SK-N-SH treated with all-trans-retinoic acid at 6 μM for 48 hours (cell line): ENCODE measurements around the gene EHBP1.

ENCODE experiments used
- ATAC-seq: fragments of 200-7000 bp; cut with Tn5 transposase; 3 replicates; pipeline ENCODE4 v1.9.1; 2020; ENCODE audit warnings: mild to moderate bottlenecking, moderate library complexity
- BACH2 ChIP-seq: fragments of 250-450 bp; sonication (Bioruptor Pico); IDR thresholded peaks from 2 replicates; pipeline ENCODE4 v1.9.0; 2021; ENCODE audit warnings: mild to moderate bottlenecking, borderline replicate concordance
- ESRRG ChIP-seq: fragments of 250-450 bp; sonication (Bioruptor Pico); IDR thresholded peaks from 2 replicates; pipeline ENCODE4 v1.6.1; 2021; ENCODE audit warnings: mild to moderate bottlenecking
- GLIS3 ChIP-seq: fragments of 250-450 bp; sonication (Bioruptor Pico); IDR thresholded peaks from 2 replicates; pipeline ENCODE4 v1.5.0; 2020; ENCODE audit warnings: mild to moderate bottlenecking, moderate library complexity
- OSR1 ChIP-seq: fragments of 250-450 bp; sonication (Bioruptor Pico); IDR thresholded peaks from 2 replicates; pipeline ENCODE4 v1.8.0; 2022; ENCODE audit warnings: moderate library complexity, mild to moderate bottlenecking, inconsistent platforms
- PPARA ChIP-seq: fragments of 250-450 bp; sonication (Bioruptor Pico); IDR thresholded peaks from 2 replicates; pipeline ENCODE4 v1.5.0; 2020; ENCODE audit warnings: mild to moderate bottlenecking, borderline replicate concordance
- RARB ChIP-seq: fragments of 250-450 bp; sonication (Bioruptor Pico); IDR thresholded peaks from 2 replicates; pipeline ENCODE4 v1.8.0; 2021; ENCODE audit warnings: mild to moderate bottlenecking, moderate library complexity
- SNAI2 ChIP-seq: fragments of 250-450 bp; sonication (Bioruptor Pico); IDR thresholded peaks from 2 replicates; pipeline ENCODE4 v1.5.0; 2020; ENCODE audit warnings: mild to moderate bottlenecking, moderate library complexity
- TCF4 ChIP-seq: fragments of 250-450 bp; sonication (Bioruptor Pico); IDR thresholded peaks from 2 replicates; pipeline ENCODE4 v1.8.0; 2021; ENCODE audit warnings: mild to moderate bottlenecking, moderate library complexity, borderline replicate concordance
- TOX ChIP-seq: fragments of 250-450 bp; sonication (Bioruptor Pico); IDR thresholded peaks from 2 replicates; pipeline ENCODE4 v1.8.0; 2021; ENCODE audit warnings: mild to moderate bottlenecking, moderate library complexity, borderline replicate concordance
- ZC3H10 ChIP-seq: fragments of 250-450 bp; sonication (Bioruptor Pico); IDR thresholded peaks from 2 replicates; pipeline ENCODE4 v1.5.1; 2021; ENCODE audit warnings: mild to moderate bottlenecking, moderate library complexity
- ZFP3 ChIP-seq: fragments of 250-450 bp; sonication (Bioruptor Pico); IDR thresholded peaks from 2 replicates; pipeline ENCODE4 v1.5.0; 2020; ENCODE audit warnings: mild to moderate bottlenecking, moderate library complexity
- ZFP30 ChIP-seq: fragments of 450-650 bp; formaldehyde crosslinking; IDR thresholded peaks from 2 replicates; pipeline ENCODE4 v1.5.0; 2022; ENCODE audit warnings: mild to moderate bottlenecking, moderate library complexity
- ZNF70 ChIP-seq: fragments of 450-650 bp; formaldehyde crosslinking; IDR thresholded peaks from 2 replicates; pipeline ENCODE4 v1.5.0; 2020; ENCODE audit warnings: mild to moderate bottlenecking, moderate library complexity
- ZNF8 ChIP-seq: fragments of 450-650 bp; formaldehyde crosslinking; IDR thresholded peaks from 2 replicates; pipeline ENCODE4 v1.5.0; 2020; ENCODE audit warnings: mild to moderate bottlenecking, moderate library complexity
- TF ChIP-seq, protein P1 (sequence below): fragments of 250-450 bp; sonication (Bioruptor Pico); IDR thresholded peaks from 2 replicates; pipeline ENCODE4 v1.8.0; 2021; ENCODE audit warnings: low read depth, mild to moderate bottlenecking, moderate library complexity, borderline replicate concordance
- TF ChIP-seq, protein P2 (sequence below): fragments of 250-450 bp; sonication (Bioruptor Pico); IDR thresholded peaks from 2 replicates; pipeline ENCODE4 v1.5.0; 2020; ENCODE audit warnings: mild to moderate bottlenecking, moderate library complexity
- TF ChIP-seq, protein P3 (sequence below): fragments of 250-450 bp; sonication (Bioruptor Pico); IDR thresholded peaks from 2 replicates; pipeline ENCODE4 v1.5.1; 2021; ENCODE audit warnings: mild to moderate bottlenecking, moderate library complexity
- TF ChIP-seq, protein P4 (sequence below): fragments of 250-450 bp; sonication (Bioruptor Pico); IDR thresholded peaks from 2 replicates; pipeline ENCODE4 v1.8.0; 2020; ENCODE audit warnings: mild to moderate bottlenecking, moderate library complexity, borderline replicate concordance
- TF ChIP-seq, protein P5 (sequence below): fragments of 250-450 bp; sonication (Bioruptor Pico); IDR thresholded peaks from 2 replicates; pipeline ENCODE4 v1.5.1; 2020; ENCODE audit warnings: low read depth, mild to moderate bottlenecking, moderate library complexity

The EHBP1 gene

DNA sequence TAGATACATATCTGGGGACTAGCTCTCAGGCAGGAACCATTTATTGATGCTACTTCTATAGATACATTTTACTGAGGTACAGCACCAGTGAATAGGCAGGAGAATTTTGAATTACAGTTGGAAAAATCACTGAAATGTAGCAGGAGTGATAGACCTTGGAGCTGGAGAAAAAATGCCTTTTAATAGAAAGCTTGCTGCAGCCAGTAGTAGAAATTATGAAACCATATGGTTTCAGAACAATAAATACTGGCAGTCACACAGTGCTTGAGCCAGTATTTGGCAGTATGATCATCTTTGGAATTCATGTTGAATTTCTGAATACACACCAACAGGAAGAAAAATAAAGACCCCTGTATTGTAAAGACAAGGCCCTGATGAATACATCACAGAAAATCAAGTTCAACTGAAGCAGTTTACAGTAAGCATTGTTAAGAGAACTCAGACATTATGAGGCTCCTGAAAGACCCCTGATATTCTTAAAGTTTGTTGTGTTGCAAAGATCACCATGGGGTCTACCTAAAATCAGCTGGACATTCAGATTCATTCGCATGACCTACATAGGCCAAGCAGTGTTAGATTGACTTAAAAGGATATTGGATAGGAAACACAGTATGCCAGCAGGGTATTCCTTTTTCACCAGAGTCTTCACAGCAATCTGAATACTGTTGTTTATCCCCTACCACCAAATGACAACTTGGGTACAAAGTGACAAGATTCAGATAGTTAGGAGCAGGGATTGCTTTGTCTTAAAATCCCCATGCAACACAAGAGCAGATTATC, 139.0 kb downstream of the EHBP1 start:
- ATAC-seq, result no peak
- TF ChIP-seq OSR1 (no peak), ZC3H10 (CRISPR knock-in tag) (no peak), BACH2 (no peak), TOX (CRISPR knock-in tag) (no peak), ZFP30 (CRISPR knock-in tag) (no peak), ZNF8 (CRISPR knock-in tag) (no peak), ESRRG (CRISPR knock-in tag) (no peak), ZNF70 (CRISPR knock-in tag) (no peak), GLIS3 (no peak), PPARA (no peak), ZFP3 (CRISPR knock-in tag) (no peak), SNAI2 (CRISPR knock-in tag) (no peak)
- TF ChIP-seq, protein P1, sequence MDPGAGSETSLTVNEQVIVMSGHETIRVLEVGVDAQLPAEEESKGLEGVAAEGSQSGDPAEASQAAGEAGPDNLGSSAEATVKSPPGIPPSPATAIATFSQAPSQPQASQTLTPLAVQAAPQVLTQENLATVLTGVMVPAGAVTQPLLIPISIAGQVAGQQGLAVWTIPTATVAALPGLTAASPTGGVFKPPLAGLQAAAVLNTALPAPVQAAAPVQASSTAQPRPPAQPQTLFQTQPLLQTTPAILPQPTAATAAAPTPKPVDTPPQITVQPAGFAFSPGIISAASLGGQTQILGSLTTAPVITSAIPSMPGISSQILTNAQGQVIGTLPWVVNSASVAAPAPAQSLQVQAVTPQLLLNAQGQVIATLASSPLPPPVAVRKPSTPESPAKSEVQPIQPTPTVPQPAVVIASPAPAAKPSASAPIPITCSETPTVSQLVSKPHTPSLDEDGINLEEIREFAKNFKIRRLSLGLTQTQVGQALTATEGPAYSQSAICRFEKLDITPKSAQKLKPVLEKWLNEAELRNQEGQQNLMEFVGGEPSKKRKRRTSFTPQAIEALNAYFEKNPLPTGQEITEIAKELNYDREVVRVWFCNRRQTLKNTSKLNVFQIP (CRISPR knock-in tag), result no peak
- TF ChIP-seq, protein P2, sequence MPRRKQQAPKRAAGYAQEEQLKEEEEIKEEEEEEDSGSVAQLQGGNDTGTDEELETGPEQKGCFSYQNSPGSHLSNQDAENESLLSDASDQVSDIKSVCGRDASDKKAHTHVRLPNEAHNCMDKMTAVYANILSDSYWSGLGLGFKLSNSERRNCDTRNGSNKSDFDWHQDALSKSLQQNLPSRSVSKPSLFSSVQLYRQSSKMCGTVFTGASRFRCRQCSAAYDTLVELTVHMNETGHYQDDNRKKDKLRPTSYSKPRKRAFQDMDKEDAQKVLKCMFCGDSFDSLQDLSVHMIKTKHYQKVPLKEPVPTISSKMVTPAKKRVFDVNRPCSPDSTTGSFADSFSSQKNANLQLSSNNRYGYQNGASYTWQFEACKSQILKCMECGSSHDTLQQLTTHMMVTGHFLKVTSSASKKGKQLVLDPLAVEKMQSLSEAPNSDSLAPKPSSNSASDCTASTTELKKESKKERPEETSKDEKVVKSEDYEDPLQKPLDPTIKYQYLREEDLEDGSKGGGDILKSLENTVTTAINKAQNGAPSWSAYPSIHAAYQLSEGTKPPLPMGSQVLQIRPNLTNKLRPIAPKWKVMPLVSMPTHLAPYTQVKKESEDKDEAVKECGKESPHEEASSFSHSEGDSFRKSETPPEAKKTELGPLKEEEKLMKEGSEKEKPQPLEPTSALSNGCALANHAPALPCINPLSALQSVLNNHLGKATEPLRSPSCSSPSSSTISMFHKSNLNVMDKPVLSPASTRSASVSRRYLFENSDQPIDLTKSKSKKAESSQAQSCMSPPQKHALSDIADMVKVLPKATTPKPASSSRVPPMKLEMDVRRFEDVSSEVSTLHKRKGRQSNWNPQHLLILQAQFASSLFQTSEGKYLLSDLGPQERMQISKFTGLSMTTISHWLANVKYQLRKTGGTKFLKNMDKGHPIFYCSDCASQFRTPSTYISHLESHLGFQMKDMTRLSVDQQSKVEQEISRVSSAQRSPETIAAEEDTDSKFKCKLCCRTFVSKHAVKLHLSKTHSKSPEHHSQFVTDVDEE (CRISPR knock-in tag), result no peak
- TF ChIP-seq, protein P3, sequence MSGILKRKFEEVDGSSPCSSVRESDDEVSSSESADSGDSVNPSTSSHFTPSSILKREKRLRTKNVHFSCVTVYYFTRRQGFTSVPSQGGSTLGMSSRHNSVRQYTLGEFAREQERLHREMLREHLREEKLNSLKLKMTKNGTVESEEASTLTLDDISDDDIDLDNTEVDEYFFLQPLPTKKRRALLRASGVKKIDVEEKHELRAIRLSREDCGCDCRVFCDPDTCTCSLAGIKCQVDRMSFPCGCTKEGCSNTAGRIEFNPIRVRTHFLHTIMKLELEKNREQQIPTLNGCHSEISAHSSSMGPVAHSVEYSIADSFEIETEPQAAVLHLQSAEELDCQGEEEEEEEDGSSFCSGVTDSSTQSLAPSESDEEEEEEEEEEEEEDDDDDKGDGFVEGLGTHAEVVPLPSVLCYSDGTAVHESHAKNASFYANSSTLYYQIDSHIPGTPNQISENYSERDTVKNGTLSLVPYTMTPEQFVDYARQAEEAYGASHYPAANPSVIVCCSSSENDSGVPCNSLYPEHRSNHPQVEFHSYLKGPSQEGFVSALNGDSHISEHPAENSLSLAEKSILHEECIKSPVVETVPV (CRISPR knock-in tag), result no peak

DNA sequence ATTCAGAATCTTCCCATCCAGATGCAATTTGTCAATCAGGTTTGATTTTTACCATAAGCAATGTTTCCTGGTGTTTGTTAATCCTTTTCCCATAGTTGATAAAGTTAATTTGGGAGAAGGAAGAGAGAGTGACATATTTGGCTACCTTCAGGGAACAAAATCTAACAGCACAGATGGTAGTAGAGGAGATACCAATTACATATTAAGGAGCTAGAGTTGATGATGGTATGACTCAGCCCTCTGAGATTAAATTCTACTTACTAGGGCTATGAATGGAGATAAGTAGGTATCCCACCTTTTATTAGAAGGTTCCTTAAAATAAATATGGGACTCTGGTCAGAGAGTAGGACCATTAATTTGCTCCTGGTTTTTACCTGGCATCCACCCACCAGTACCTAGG, 139.7 kb downstream of the EHBP1 start:
- TF ChIP-seq, protein P2 (CRISPR knock-in tag), result no peak
- TF ChIP-seq ZNF8 (CRISPR knock-in tag) (no peak), ZC3H10 (CRISPR knock-in tag) (no peak), PPARA (no peak), ZFP30 (CRISPR knock-in tag) (no peak), ESRRG (CRISPR knock-in tag) (no peak), TOX (CRISPR knock-in tag) (no peak), ZNF70 (CRISPR knock-in tag) (no peak), TCF4 (no peak), GLIS3 (no peak), RARB (CRISPR knock-in tag) (no peak)
- TF ChIP-seq, protein P4, sequence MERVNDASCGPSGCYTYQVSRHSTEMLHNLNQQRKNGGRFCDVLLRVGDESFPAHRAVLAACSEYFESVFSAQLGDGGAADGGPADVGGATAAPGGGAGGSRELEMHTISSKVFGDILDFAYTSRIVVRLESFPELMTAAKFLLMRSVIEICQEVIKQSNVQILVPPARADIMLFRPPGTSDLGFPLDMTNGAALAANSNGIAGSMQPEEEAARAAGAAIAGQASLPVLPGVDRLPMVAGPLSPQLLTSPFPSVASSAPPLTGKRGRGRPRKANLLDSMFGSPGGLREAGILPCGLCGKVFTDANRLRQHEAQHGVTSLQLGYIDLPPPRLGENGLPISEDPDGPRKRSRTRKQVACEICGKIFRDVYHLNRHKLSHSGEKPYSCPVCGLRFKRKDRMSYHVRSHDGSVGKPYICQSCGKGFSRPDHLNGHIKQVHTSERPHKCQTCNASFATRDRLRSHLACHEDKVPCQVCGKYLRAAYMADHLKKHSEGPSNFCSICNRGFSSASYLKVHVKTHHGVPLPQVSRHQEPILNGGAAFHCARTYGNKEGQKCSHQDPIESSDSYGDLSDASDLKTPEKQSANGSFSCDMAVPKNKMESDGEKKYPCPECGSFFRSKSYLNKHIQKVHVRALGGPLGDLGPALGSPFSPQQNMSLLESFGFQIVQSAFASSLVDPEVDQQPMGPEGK (CRISPR knock-in tag), result no peak
- TF ChIP-seq, protein P5, sequence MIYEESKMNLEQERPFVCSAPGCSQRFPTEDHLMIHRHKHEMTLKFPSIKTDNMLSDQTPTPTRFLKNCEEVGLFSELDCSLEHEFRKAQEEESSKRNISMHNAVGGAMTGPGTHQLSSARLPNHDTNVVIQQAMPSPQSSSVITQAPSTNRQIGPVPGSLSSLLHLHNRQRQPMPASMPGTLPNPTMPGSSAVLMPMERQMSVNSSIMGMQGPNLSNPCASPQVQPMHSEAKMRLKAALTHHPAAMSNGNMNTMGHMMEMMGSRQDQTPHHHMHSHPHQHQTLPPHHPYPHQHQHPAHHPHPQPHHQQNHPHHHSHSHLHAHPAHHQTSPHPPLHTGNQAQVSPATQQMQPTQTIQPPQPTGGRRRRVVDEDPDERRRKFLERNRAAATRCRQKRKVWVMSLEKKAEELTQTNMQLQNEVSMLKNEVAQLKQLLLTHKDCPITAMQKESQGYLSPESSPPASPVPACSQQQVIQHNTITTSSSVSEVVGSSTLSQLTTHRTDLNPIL (CRISPR knock-in tag), result no peak

More for the DNA sequence above, 139.7 kb downstream of the EHBP1 start:
- no peak for ATAC-seq
